ENCODE data around the gene BOD1L2.

BOD1L2 gene

GRCh38 chr18:57149051-57149450, 2.2 kb downstream of the BOD1L2 start:
- no peak for DNase-seq (ENCODE audit: low read depth)
- H3K4me3 ChIP-seq (ENCODE audit: low read depth, low read length), result no peak overlapping the region
- TF ChIP-seq, protein P1, sequence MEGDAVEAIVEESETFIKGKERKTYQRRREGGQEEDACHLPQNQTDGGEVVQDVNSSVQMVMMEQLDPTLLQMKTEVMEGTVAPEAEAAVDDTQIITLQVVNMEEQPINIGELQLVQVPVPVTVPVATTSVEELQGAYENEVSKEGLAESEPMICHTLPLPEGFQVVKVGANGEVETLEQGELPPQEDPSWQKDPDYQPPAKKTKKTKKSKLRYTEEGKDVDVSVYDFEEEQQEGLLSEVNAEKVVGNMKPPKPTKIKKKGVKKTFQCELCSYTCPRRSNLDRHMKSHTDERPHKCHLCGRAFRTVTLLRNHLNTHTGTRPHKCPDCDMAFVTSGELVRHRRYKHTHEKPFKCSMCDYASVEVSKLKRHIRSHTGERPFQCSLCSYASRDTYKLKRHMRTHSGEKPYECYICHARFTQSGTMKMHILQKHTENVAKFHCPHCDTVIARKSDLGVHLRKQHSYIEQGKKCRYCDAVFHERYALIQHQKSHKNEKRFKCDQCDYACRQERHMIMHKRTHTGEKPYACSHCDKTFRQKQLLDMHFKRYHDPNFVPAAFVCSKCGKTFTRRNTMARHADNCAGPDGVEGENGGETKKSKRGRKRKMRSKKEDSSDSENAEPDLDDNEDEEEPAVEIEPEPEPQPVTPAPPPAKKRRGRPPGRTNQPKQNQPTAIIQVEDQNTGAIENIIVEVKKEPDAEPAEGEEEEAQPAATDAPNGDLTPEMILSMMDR (IDR thresholded peaks at IDR 0.05; ENCODE audit: low read depth, low read length, missing control alignments), result no peak
- in situ Hi-C loops (cut with HindIII; ENCODE audit: low sequenced_read_pairs), result no loop called here

- in situ Hi-C loops (cut with HindIII; ENCODE audit: low sequenced_read_pairs), result no loop called here
Observed at GRCh38 chr18:57149531-57149930, 2.6 kb downstream of the BOD1L2 start.

GRCh38 chr18:57150081-57150480, 3.2 kb downstream of the BOD1L2 start:
- no peak overlapping the region for H3K4me3 ChIP-seq (ENCODE audit: low read depth, low read length)
- TF ChIP-seq, protein P1 (IDR thresholded peaks at IDR 0.05; ENCODE audit: low read depth, low read length, missing control alignments), result no peak
- no peak for DNase-seq (ENCODE audit: low read depth)
- in situ Hi-C loops (cut with HindIII; ENCODE audit: low sequenced_read_pairs), result no loop called here

More at GRCh38 chr18:57149531-57149930, 2.6 kb downstream of the BOD1L2 start:
- TF ChIP-seq, protein P1 (IDR thresholded peaks at IDR 0.05; ENCODE audit: low read depth, low read length, missing control alignments), result no peak
- DNase-seq (ENCODE audit: low read depth), result no peak
- H3K4me3 ChIP-seq (ENCODE audit: low read depth, low read length), result no peak overlapping the region

DNA sequence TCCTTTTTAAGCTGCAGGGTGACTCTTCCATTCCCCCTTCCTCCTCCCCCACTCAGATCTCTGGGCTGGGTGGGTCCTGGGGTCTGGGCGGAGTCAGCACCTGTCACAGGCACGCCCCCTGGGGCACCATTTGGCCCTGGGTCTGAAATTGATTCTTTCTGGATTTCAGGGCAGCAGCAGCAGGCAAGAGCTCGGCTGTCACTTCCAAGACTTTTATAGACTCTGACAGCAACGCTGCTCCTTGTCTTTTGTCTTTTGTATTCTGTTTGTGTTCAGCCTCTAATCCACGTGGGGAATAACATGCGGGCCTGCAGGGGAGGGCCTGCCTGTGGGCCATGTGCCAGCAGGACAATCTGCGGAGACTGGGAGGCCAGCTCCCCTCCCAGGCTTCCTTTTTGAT, 3.9 kb downstream of the BOD1L2 start:
- no peak overlapping the region for H3K4me3 ChIP-seq (ENCODE audit: low read depth, low read length)
- TF ChIP-seq, protein P1 (IDR thresholded peaks at IDR 0.05; ENCODE audit: low read depth, low read length, missing control alignments), result no peak
- in situ Hi-C loops (cut with HindIII; ENCODE audit: low sequenced_read_pairs), result no loop called here
- DNase-seq (ENCODE audit: low read depth), result no peak

DNA sequence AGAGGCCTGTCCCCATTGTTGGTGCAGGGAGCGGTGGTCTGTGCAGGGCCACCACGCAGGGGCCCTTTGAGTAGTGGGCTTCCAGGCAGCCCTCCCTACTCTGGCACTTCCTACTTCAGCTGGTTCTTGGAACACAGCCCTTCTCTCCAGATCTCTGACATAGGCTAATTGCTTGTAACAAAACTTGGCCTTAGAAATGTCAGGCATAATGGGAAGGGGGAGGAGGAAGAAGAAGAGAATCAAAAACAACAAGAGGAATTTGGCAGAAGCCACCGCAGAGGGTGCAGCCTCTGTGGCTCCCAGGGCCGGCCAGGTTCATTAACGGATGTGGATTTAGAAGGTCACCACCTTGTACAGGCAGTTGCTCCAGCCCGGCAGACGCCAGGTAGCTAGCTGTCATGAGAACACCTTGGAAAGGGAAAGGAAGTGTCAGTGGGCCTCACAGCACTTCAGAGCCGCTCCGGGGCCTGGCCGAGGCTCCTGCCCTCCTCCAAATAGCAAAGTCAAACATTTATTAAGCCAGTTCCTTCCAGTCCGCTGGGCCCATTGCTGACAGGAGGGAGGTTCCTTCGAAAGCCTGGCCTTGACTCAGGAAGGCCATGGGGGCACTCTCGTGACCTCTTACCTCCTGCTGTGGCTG, 7.4 kb downstream of the BOD1L2 start:
- H3K4me3 ChIP-seq (ENCODE audit: low read depth, low read length), result no peak overlapping the region
- DNase-seq (ENCODE audit: low read depth), result no peak
- TF ChIP-seq, protein P1 (IDR thresholded peaks at IDR 0.05; ENCODE audit: low read depth, low read length, missing control alignments), result no peak
- in situ Hi-C loops (cut with HindIII; ENCODE audit: low sequenced_read_pairs), result no loop called here

DNA sequence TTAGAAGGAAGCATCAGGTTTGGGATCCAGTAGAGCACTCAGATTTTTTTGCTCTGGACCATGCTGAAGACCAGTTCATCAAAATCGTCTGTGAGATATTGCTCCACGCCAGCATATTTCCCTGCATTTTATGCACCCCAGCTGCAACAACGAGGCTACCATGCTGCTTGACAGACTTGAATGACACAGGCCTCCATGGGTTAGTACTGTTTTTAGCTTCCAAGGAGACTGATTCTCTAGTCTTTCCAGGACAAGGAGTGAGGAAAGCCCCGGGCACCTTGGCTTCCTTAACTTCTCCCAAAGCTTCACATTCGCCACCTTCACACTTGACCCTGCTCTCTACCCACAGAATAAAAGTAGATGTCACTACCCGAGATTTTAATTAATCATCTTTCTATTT, 17.5 kb downstream of the BOD1L2 start:
- no peak overlapping the region for H3K4me3 ChIP-seq (ENCODE audit: low read depth, low read length)
- no peak for DNase-seq (ENCODE audit: low read depth)
- in situ Hi-C loops (cut with HindIII; ENCODE audit: low sequenced_read_pairs), result no loop called here
- TF ChIP-seq, protein P1 (IDR thresholded peaks at IDR 0.05; ENCODE audit: low read depth, low read length, missing control alignments), result no peak

Measured in astrocyte of the cerebellum (primary cell).